ENCODE data around the gene ARHGAP22.
A peak's percentile ranks its signal among the peaks of the same experiment; 100 is the strongest.

ARHGAP22 gene

GRCh38 chr10:48633381-48634197, 28.7 kb upstream of the ARHGAP22 start:
- DNase-seq (ENCODE audit: low read depth, low spot score), result no peak
- no peak overlapping the region for H3K27ac ChIP-seq

GRCh38 chr10:48632166-48632565, 27.3 kb upstream of the ARHGAP22 start:
- no peak overlapping the region for H3K27ac ChIP-seq
- DNase-seq (ENCODE audit: low read depth, low spot score), result no peak

DNA sequence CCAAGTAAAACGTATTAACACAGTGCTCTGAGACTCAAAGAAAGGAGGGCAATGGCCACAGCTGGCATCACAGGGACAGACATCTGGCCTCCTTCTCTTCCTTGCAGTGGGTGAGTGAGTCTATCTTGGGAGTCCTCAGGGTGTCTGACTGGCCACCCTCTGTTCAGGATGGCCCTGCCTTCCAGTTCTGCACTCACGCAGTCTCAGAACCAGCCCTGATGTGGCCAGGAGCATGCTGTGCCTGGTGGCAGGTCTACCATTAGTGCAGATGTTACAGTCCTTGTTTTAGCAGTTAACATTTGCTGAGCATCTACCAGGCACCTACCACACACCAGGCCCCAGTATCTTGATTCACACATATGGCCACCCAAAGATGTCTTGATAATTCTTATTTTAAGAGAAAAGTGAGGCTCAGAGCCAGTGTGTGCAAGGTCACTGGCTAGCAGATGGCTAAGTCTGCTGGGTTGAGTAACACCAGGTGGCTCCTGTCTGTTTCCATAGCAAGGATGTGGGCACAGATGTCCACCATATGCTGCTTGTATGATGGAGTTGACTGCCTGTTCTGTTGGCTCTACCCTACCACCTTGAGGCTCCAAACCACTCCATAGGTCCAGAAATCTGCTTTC, 23.2 kb upstream of the ARHGAP22 start:
- DNase-seq (ENCODE audit: low read depth, low spot score), result no peak
- H3K27ac ChIP-seq, result no peak overlapping the region

DNA sequence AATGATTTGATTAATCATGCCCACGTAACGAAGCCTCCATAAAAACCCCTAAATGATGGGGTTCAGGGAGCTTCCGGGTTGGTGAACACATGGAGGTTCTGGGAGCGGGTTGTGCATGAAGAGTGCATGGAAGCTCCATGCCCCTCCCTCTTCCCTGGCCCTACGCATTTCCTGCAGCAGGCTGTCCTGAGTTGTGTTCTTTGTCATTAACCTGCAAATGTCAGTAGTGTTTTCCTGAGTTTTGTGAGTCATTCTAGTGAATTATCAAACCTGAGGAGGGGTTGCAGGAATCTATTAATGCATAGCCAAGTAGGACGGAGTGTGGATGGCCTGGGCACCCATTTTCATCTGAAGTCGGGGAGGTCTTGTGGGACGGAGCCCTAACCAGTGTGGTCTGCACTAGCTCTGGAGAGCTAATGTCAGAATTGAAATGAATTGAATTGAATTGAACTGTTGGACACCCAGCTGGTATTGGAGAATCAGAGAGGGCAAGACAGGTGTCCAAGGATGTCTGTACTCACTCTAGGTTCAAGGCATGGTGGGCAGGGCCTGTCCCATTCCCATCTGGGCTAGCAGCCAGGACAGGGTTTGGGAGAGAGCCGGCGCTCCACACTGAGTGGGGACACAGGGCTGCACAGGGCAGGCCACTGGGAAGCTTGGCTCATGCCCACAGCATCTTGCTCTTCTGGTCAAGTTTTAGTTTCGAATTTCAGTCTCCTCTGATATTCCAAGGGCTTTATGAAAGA, 22.3 kb upstream of the ARHGAP22 start:
- DNase-seq (ENCODE audit: low read depth, low spot score), result no peak
- H3K27ac ChIP-seq, result no peak overlapping the region

- H3K27ac ChIP-seq, result no peak overlapping the region
- DNase-seq (ENCODE audit: low read depth, low spot score), result no peak
Observed at GRCh38 chr10:48626447-48626846, 21.6 kb upstream of the ARHGAP22 start.

- DNase-seq (ENCODE audit: low read depth, low spot score), result no peak
Observed at GRCh38 chr10:48625826-48626134, 20.9 kb upstream of the ARHGAP22 start.

GRCh38 chr10:48623607-48624132, 18.8 kb upstream of the ARHGAP22 start:
- H3K27ac ChIP-seq, result no peak overlapping the region
- no peak for DNase-seq (ENCODE audit: low read depth, low spot score)

More at GRCh38 chr10:48625826-48626134, 20.9 kb upstream of the ARHGAP22 start:
- no peak overlapping the region for H3K27ac ChIP-seq

- DNase-seq (ENCODE audit: low read depth, low spot score), result no peak
- no peak overlapping the region for H3K27ac ChIP-seq
Observed at GRCh38 chr10:48623009-48623408, 18.1 kb upstream of the ARHGAP22 start.

- DNase-seq (ENCODE audit: low read depth, low spot score), result no peak
Observed at GRCh38 chr10:48620719-48621118, 15.8 kb upstream of the ARHGAP22 start.

DNA sequence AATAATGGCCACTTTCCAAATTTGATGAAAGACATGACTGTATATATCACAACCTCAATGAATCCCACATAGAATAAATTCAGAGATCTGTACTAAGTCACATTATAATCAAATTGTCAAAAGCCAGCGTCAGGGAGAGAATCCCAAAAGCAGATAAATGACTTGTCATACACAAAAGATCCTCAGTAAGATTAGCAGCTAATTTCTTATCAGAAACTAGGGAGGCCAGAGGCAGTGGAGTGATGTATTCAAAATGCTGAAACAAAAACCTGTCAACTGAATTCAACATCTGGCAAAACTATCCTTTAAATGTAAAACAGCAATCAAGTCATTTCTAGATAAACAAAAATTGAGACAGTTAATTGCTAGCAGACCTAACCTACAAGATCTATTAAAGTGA, 11.6 kb upstream of the ARHGAP22 start:
- DNase-seq (ENCODE audit: low read depth, low spot score), result no peak
- H3K27ac ChIP-seq, result no peak overlapping the region

More at GRCh38 chr10:48620719-48621118, 15.8 kb upstream of the ARHGAP22 start:
- no peak overlapping the region for H3K27ac ChIP-seq

DNA sequence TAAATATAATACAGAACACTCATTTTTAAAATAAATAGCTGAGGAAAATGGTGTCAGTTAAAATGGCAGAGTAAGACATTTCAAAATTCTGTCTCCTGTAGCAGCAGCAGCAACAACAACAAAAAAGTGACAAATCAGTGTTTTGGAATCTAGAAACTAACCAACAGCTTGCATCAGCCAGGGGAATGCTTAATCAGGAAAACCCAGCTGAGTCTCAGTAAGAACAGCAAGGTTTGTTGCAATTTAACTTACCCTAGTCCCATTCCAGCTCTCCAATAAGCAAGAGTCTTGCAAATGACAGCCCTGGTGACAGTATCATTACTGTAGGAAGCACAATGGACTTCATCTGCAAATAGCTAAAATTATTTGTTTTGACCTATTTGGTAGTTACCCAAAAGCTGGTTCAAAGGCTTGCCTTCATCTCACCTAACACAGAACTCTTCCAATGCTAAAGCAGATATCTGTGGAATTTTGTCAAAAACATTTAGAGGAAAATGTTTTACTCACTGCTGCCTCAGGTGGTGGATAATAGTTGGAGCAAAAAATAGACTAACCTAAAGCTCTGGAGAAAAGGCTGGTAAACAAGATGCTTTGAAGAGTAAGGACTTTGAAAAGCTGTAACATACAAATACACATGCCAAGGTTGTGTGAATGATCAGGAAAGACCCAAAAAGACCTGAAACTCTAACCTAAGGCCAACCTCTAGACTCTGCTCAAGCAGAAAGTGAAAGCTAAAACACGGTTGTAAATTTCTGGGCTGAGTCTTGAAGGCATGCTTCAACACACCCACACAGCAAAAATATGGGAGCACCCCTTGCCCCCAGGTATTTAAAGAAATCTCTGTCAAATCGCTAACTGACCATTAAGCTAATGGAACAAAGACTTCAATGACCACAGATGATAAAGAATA, 9.9 kb upstream of the ARHGAP22 start:
- DNase-seq (ENCODE audit: low read depth, low spot score), result no peak
- H3K27ac ChIP-seq, result peak overlapping the region; percentile 35

- DNase-seq (ENCODE audit: low read depth, low spot score), result no peak
- H3K27ac ChIP-seq, result no peak overlapping the region
Observed at GRCh38 chr10:48613016-48613415, 8.1 kb upstream of the ARHGAP22 start.

DNA sequence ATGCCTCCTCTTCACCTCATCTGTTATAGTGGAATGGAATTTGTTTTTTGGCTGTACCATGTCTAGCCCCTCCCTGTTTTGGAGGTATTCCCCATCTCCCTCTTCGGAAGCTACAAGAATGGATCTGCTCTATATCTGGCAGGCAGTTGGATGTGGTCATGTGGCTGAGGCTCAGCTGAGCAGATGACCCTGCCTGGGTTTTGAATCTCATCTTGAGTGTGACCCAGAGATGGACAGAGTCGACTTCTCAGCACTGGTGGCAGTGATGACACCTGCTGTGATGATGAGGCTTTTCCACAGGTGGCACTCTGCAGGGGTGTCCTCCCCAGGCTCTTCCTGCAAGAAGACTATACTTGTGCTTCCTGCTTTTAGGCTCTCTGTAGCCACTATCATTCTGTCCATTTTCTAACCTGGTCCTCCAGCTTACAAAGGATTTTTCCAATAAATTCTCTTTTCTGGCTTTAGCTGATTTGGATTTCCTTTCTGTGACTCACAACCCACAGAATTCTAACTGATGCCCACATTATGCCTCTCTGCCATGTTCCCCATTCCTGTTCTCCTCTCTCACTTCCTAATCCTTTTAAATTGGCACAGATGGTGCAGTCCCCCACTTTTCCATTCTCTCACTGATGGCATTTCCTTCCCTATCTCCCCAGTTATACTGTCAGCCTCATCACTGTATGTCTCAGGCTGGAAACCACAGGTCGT, 7.5 kb upstream of the ARHGAP22 start:
- H3K27ac ChIP-seq, result no peak overlapping the region
- DNase-seq (ENCODE audit: low read depth, low spot score), result no peak

DNA sequence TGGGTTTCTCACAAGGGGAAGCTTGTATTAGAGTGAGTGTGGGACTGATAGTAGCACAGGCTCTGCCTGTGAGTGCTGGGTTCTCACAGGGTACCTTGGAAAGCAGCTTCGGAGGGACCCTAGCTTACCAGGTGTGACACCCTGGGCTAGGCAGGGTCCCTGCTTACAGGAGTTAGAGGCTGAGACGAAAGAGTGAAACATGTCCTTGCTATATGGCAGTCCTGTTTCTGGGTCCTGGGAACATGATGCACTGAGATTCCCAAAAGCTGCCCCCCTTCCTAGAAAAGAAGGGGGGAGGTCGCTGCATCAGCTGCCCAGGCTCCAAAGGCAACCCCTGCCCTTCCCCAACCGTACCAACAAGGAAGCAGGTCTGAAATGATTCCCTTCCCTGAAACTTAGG, 6.3 kb upstream of the ARHGAP22 start:
- H3K27ac ChIP-seq, result no peak overlapping the region
- DNase-seq (ENCODE audit: low read depth, low spot score), result no peak

- no peak overlapping the region for H3K27ac ChIP-seq
- no peak for DNase-seq (ENCODE audit: low read depth, low spot score)
Observed at GRCh38 chr10:48610585-48611093, 5.8 kb upstream of the ARHGAP22 start.

DNA sequence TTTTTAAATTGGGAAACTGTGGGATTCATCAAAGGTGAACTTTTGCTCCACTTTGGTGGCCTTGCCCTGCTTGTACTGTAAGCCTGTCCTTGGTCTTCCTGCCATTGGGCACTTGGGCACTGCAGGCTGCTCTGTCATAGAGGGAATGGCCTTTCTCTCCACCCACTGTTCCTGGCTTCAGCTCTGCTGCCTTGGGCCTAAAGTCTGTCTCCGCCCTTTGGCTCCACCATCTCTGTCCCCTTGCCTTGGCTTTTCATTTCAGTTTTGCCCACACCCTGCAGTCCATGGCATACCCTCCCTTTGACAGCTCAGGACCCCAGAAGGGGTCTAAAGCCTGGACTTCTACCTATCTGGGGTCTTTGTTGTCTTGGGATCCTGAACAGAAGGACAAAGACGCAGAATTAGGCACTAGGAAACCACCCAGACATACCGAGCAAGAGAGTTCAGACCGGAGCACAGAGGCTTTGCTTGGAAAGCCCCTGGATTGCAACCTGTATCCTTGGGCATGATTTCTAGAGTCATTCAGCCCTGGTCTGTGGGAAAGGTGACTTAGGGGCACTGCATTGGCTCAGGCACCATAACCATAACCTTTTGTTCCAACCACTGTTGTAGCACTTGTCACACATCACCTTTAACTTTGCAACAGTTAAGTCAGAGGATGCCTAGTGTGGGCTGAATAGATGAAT, 5.2 kb upstream of the ARHGAP22 start:
- no peak overlapping the region for H3K27ac ChIP-seq
- DNase-seq (ENCODE audit: low read depth, low spot score), result no peak

DNA sequence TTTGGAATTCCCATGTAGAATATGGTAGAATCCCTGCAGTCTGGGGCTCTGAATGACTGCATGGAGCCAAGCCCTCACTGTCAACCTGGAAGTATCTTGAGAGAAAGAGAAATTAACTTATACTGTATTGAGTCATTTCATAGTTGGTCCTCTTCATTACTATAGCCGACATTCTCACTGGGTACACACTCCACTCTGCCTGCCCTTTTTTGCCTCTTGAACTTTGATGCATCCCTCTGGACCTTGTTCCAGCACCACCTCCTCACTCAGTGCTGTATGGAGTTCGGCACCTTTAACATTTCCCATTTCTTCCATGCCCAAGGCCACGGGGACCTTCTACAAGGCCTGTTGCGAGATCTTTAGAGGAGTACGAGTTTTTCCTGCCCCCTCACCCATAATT, 4.6 kb upstream of the ARHGAP22 start:
- no peak for DNase-seq (ENCODE audit: low read depth, low spot score)
- H3K27ac ChIP-seq, result no peak overlapping the region

- no peak overlapping the region for H3K27ac ChIP-seq
- no peak for DNase-seq (ENCODE audit: low read depth, low spot score)
Observed at GRCh38 chr10:48608976-48609375, 4.1 kb upstream of the ARHGAP22 start.

GRCh38 chr10:48608279-48608681, 3.4 kb upstream of the ARHGAP22 start:
- no peak overlapping the region for H3K27ac ChIP-seq
- DNase-seq (ENCODE audit: low read depth, low spot score), result no peak
